Liver (tissue), 9 donors: ENCODE measurements around the gene TMEM200A. TPM values are rescaled to one million over a fixed set of nuclear protein-coding genes. Genes with fewer than 3 reads are reported as not detected.

Experiments used
- DNase-seq: peaks from one replicate; pipeline ENCODE4 v3.0.0-alpha.2; 2017; ENCODE audit warnings: low spot score
- H3K27ac ChIP-seq, 2 donors: one replicate each; pipeline ENCODE4 v1.7.0; 2013; ENCODE audit warnings: inconsistent platforms in 2 of 2, low read length in 2 of 2, control low read depth in 1 of 2, low read depth in 1 of 2, mild to moderate bottlenecking in 1 of 2
- H3K27me3 ChIP-seq, 4 donors: one replicate each; pipeline versions ENCODE4 v1.6.1 to v1.7.0; 2013; ENCODE audit warnings: low read length in 3 of 4, inconsistent platforms in 1 of 4, mild to moderate bottlenecking in 1 of 4, moderate library complexity in 1 of 4; ENCODE audit not compliant: control insufficient read depth in 4 of 4, insufficient read depth in 4 of 4
- H3K36me3 ChIP-seq, 4 donors: one replicate each; pipeline versions ENCODE4 v1.6.1 to v1.7.0; 2013; ENCODE audit warnings: low read length in 3 of 4, mild to moderate bottlenecking in 3 of 4, low read depth in 1 of 4, moderate library complexity in 1 of 4; ENCODE audit not compliant: control insufficient read depth in 4 of 4, insufficient read depth in 3 of 4
- H3K4me1 ChIP-seq, 4 donors: one replicate each; pipeline versions ENCODE4 v1.6.1 to v1.7.0; 2013; ENCODE audit warnings: low read length in 3 of 4, mild to moderate bottlenecking in 3 of 4, moderate library complexity in 1 of 4; ENCODE audit not compliant: control insufficient read depth in 4 of 4, insufficient read depth in 4 of 4
- H3K4me3 ChIP-seq, 3 donors: one replicate each; pipeline versions ENCODE4 v1.6.1 to v1.7.0; 2013; ENCODE audit warnings: low read length in 3 of 3, control low read depth in 1 of 3, low read depth in 1 of 3, mild to moderate bottlenecking in 1 of 3
- H3K9ac ChIP-seq, 2 donors: one replicate each; pipeline ENCODE4 v1.7.0; 2013; ENCODE audit warnings: low read length in 2 of 2, mild to moderate bottlenecking in 2 of 2, moderate library complexity in 2 of 2, control low read depth in 1 of 2, low read depth in 1 of 2
- H3K9me3 ChIP-seq, 4 donors: one replicate each; pipeline versions ENCODE4 v1.6.1 to v1.7.0; 2013; ENCODE audit warnings: low read length in 3 of 4; ENCODE audit not compliant: control insufficient read depth in 4 of 4
- EGR1 ChIP-seq, 2 donors: IDR thresholded peaks; 2 replicates each; pipeline ENCODE4 v1.6.1; 2016 to 2018; ENCODE audit warnings: antibody characterized with exemption in 2 of 2, low read depth in 2 of 2
- FOXA1 ChIP-seq: IDR thresholded peaks from 2 replicates; pipeline ENCODE4 v1.6.1; 2016; ENCODE audit warnings: antibody characterized with exemption
- FOXA2 ChIP-seq: IDR thresholded peaks from 2 replicates; pipeline ENCODE4 v1.6.1; 2016; ENCODE audit warnings: antibody characterized with exemption
- GABPA ChIP-seq, 2 donors: IDR thresholded peaks in 1 of 2; conservative IDR thresholded peaks in 1 of 2; 2 replicates each; pipeline ENCODE4 v1.6.1; 2016; ENCODE audit warnings: antibody characterized with exemption in 2 of 2, mild to moderate bottlenecking in 1 of 2, moderate library complexity in 1 of 2
- HNF4A ChIP-seq, 2 donors: conservative IDR thresholded peaks; 2 replicates each; pipeline ENCODE4 v1.6.1; 2016; ENCODE audit warnings: antibody characterized with exemption in 2 of 2, mild to moderate bottlenecking in 2 of 2
- JUND ChIP-seq, 2 donors: IDR thresholded peaks; 2 replicates each; pipeline ENCODE4 v1.6.1; 2016; ENCODE audit warnings: antibody characterized with exemption in 2 of 2
- NR2F2 ChIP-seq: IDR thresholded peaks from 2 replicates; pipeline ENCODE4 v1.6.1; 2016; ENCODE audit warnings: antibody characterized with exemption
- RAD21 ChIP-seq, 2 donors: IDR thresholded peaks; 2 replicates each; pipeline ENCODE4 v1.6.1; 2016; ENCODE audit warnings: antibody characterized with exemption in 2 of 2, mild to moderate bottlenecking in 2 of 2
- RXRA ChIP-seq, 2 donors: IDR thresholded peaks; 2 replicates each; pipeline ENCODE4 v1.6.1; 2017 to 2018; ENCODE audit warnings: antibody characterized with exemption in 2 of 2, mild to moderate bottlenecking in 1 of 2
- SP1 ChIP-seq: IDR thresholded peaks from 2 replicates; pipeline ENCODE4 v1.6.1; 2018; ENCODE audit warnings: antibody characterized with exemption, mild to moderate bottlenecking
- TAF1 ChIP-seq: conservative IDR thresholded peaks from 2 replicates; pipeline ENCODE4 v1.6.1; 2016; ENCODE audit warnings: antibody characterized with exemption, mild to moderate bottlenecking
- YY1 ChIP-seq: IDR thresholded peaks from 2 replicates; pipeline ENCODE4 v1.6.1; 2016; ENCODE audit warnings: antibody characterized with exemption, mild to moderate bottlenecking
- WGBS: extraction: QIAGEN DNeasy Blood & Tissue Kit; methylation state at CpG from one replicate; pipeline ENCODE4 v1.1.7; 2013; 5-methylcytosine and 5-hydroxymethylcytosine counted together
- polyA plus RNA-seq, 2 donors: library from polyadenylated mRNA; stranded (reverse) in 1 of 2; unstranded in 1 of 2; fragments of 200-250 nt in 1 of 2; fragments of >200 nt in 1 of 2; fragmentation: Nextera tagmentation in 1 of 2; extraction: Ambion mirVana in 1 of 2; gene quantifications; one replicate each; pipeline versions ENCODE4 v1.2.1 to v1.2.3, GENCODE V29; 2013 to 2015
- total RNA-seq, 2 donors: library from RNA; depleted of rRNA; stranded (reverse); fragments of >200 nt; gene quantifications; one replicate each; pipeline ENCODE4 v1.2.3, GENCODE V29; 2014
- TF ChIP-seq, protein P1 (sequence below): IDR thresholded peaks from 2 replicates; pipeline ENCODE4 v1.6.1; 2016; ENCODE audit warnings: antibody characterized with exemption
- TF ChIP-seq, protein P2 (sequence below): IDR thresholded peaks from 2 replicates; pipeline ENCODE4 v1.6.1; 2016; ENCODE audit warnings: antibody characterized with exemption
- TF ChIP-seq, protein P3 (sequence below): IDR thresholded peaks from 2 replicates; pipeline ENCODE4 v1.6.1; 2016; ENCODE audit warnings: antibody characterized with exemption
- TF ChIP-seq, protein P4 (sequence below): fragments of 150-350 bp; IDR thresholded peaks from 2 replicates; pipeline ENCODE4 v1.5.1; 2017; ENCODE audit warnings: improper control_type of control experiment, low read depth, low read length; ENCODE audit not compliant: missing input control
- TF ChIP-seq, protein P5 (sequence below): IDR thresholded peaks from 2 replicates; pipeline ENCODE4 v1.6.1; 2016; ENCODE audit warnings: antibody characterized with exemption, mild to moderate bottlenecking
- donor health status: healthy.
- donor health status: healthy.
- donor health status: healthy.
- donor health status: healthy.
- donor health status: healthy.

The TMEM200A gene
- total and polyA plus RNA-seq, 4 donors = 0.08 to 0.33 (median 0.09) TPM

DNA sequence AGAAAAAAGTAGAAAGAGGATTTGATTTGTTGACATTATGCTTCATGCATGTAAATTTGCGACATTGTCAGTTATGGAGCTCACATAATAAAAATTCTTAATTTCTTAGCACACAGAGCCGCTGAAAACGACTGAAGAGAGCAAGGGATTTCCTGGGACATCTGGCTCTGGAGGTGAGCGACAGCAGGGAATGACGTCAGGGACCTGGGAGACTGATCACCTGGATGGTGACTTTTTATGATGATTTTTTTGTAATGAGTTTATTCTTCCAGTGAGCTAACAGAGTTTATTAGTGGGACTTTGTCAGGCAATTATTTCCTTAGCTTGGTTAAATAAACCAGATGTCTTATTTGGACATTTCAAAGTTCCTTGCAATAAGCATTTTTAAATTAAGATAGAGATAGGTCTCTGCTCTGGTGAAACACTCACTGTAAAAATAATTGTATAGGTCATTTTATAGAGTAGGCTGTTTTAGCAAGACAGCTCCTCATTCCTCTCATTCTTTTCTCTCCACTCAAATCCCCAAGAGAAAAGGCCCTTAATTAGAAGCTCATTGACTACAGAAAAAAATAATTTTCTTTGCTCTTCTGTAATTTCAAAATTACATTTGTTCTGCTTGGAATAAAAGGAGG, 19.4 kb downstream of the TMEM200A start:
- no peak for DNase-seq
- H3K36me3 ChIP-seq = no peaks in the 10 kb centered on the region
- no peak overlapping the region for H3K27ac ChIP-seq
- H3K4me3 ChIP-seq = no peak overlapping the region
- H3K9me3 ChIP-seq = no peaks in the 10 kb centered on the region
- no peaks in the 10 kb centered on the region for H3K4me1 ChIP-seq
- no peak overlapping the region for H3K9ac ChIP-seq
- no peaks in the 10 kb centered on the region for H3K27me3 ChIP-seq
- TF ChIP-seq HNF4A (conservative IDR thresholded peaks at IDR 0.05) (no peak), EGR1 (IDR thresholded peaks at IDR 0.05; ENCODE audit: low read depth in 2 of 2) (no peak), SP1 (no peak), TAF1 (no peak), NR2F2 (no peak), RXRA (IDR thresholded peaks at IDR 0.05) (no peak), GABPA (IDR thresholded peaks at IDR 0.05 in 1 of 2, conservative IDR thresholded peaks at IDR 0.05 in 1 of 2) (no peak), FOXA1 (no peak), FOXA2 (no peak), JUND (IDR thresholded peaks at IDR 0.05) (no peak), YY1 (no peak), RAD21 (IDR thresholded peaks at IDR 0.05) (no peak)
- TF ChIP-seq, protein P1, sequence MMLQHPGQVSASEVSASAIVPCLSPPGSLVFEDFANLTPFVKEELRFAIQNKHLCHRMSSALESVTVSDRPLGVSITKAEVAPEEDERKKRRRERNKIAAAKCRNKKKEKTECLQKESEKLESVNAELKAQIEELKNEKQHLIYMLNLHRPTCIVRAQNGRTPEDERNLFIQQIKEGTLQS = no peak
- TF ChIP-seq, protein P2, sequence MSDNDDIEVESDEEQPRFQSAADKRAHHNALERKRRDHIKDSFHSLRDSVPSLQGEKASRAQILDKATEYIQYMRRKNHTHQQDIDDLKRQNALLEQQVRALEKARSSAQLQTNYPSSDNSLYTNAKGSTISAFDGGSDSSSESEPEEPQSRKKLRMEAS = no peak
- TF ChIP-seq, protein P3, sequence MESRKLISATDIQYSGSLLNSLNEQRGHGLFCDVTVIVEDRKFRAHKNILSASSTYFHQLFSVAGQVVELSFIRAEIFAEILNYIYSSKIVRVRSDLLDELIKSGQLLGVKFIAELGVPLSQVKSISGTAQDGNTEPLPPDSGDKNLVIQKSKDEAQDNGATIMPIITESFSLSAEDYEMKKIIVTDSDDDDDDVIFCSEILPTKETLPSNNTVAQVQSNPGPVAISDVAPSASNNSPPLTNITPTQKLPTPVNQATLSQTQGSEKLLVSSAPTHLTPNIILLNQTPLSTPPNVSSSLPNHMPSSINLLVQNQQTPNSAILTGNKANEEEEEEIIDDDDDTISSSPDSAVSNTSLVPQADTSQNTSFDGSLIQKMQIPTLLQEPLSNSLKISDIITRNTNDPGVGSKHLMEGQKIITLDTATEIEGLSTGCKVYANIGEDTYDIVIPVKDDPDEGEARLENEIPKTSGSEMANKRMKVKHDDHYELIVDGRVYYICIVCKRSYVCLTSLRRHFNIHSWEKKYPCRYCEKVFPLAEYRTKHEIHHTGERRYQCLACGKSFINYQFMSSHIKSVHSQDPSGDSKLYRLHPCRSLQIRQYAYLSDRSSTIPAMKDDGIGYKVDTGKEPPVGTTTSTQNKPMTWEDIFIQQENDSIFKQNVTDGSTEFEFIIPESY = no peak
- TF ChIP-seq, protein P4, sequence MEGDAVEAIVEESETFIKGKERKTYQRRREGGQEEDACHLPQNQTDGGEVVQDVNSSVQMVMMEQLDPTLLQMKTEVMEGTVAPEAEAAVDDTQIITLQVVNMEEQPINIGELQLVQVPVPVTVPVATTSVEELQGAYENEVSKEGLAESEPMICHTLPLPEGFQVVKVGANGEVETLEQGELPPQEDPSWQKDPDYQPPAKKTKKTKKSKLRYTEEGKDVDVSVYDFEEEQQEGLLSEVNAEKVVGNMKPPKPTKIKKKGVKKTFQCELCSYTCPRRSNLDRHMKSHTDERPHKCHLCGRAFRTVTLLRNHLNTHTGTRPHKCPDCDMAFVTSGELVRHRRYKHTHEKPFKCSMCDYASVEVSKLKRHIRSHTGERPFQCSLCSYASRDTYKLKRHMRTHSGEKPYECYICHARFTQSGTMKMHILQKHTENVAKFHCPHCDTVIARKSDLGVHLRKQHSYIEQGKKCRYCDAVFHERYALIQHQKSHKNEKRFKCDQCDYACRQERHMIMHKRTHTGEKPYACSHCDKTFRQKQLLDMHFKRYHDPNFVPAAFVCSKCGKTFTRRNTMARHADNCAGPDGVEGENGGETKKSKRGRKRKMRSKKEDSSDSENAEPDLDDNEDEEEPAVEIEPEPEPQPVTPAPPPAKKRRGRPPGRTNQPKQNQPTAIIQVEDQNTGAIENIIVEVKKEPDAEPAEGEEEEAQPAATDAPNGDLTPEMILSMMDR = no peak
- TF ChIP-seq, protein P5, sequence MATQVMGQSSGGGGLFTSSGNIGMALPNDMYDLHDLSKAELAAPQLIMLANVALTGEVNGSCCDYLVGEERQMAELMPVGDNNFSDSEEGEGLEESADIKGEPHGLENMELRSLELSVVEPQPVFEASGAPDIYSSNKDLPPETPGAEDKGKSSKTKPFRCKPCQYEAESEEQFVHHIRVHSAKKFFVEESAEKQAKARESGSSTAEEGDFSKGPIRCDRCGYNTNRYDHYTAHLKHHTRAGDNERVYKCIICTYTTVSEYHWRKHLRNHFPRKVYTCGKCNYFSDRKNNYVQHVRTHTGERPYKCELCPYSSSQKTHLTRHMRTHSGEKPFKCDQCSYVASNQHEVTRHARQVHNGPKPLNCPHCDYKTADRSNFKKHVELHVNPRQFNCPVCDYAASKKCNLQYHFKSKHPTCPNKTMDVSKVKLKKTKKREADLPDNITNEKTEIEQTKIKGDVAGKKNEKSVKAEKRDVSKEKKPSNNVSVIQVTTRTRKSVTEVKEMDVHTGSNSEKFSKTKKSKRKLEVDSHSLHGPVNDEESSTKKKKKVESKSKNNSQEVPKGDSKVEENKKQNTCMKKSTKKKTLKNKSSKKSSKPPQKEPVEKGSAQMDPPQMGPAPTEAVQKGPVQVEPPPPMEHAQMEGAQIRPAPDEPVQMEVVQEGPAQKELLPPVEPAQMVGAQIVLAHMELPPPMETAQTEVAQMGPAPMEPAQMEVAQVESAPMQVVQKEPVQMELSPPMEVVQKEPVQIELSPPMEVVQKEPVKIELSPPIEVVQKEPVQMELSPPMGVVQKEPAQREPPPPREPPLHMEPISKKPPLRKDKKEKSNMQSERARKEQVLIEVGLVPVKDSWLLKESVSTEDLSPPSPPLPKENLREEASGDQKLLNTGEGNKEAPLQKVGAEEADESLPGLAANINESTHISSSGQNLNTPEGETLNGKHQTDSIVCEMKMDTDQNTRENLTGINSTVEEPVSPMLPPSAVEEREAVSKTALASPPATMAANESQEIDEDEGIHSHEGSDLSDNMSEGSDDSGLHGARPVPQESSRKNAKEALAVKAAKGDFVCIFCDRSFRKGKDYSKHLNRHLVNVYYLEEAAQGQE = no peak
- 76% methylated on average over 5 of the region's 5 CpGs for WGBS
